A549 (cell line): ENCODE results near the gene OOSP2. TPM values are rescaled to one million over a fixed set of nuclear protein-coding genes. Genes with fewer than 3 reads are reported as not detected.
"Not testable (repeated sequence)": the region's sequence is repeated elsewhere in the genome, so short reads cannot be mapped to it uniquely, and the experiment has no call there.

Source experiments
- ATAC-seq, 2 experiments: fragments of 200-7000 bp in 1 of 2; fragments of >200 bp in 1 of 2; cut with Nextera tagmentation in 1 of 2; cut with Tn5 transposase in 1 of 2; 3 replicates each; pipeline versions ENCODE4 v1.8.0 to v1.9.1; 2018 to 2020; ENCODE audit warnings: mild to moderate bottlenecking in 1 of 2, moderate library complexity in 1 of 2
- CTCF ChIA-PET: fragments of 300-600 bp; sonication (Branson Sonifier 250); formaldehyde crosslinking; extraction: SDS; loops from one replicate; lab custom pipeline; 2021; ENCODE audit warnings: antibody characterized with exemption, inconsistent platforms; lab: Yijun Ruan, JAX
- POLR2A ChIA-PET: fragments of 350-600 bp; formaldehyde crosslinking; extraction: SDS; loops from one replicate; lab custom pipeline; 2021; ENCODE audit warnings: antibody characterized with exemption, inconsistent platforms; lab: Yijun Ruan, JAX
- DNase-seq, 2 experiments: peaks; one replicate each; pipeline versions ENCODE4 v3.0.0 to v3.0.0-alpha.2; 2011 to 2016; ENCODE audit warnings: low read depth in 1 of 2, low spot score in 1 of 2
- FAIRE-seq: peaks from 2 replicates; lab custom pipeline; 2011; peaks lifted over from hg19 to GRCh38; lab: Jason Lieb, UNC
- H3K27ac ChIP-seq, 2 experiments: fragments of >200 bp; sonication (Bioruptor Twin); formaldehyde crosslinking; 3 replicates each; pipeline ENCODE4 v1.5.1; 2016 to 2017
- H3K4me1 ChIP-seq: fragments of >200 bp; sonication (Bioruptor Twin); formaldehyde crosslinking; 3 replicates; pipeline ENCODE4 v1.6.1; 2016
- H3K4me2 ChIP-seq: fragments of >200 bp; sonication (Bioruptor Twin); formaldehyde crosslinking; 3 replicates; pipeline ENCODE4 v1.6.1; 2016
- H3K4me3 ChIP-seq: fragments of >200 bp; sonication (Bioruptor Twin); formaldehyde crosslinking; 3 replicates; pipeline ENCODE4 v1.5.1; 2016
- H3K9me3 ChIP-seq: fragments of >200 bp; sonication (Bioruptor Twin); formaldehyde crosslinking; 3 replicates; pipeline ENCODE4 v1.6.1; 2016
- CHD4 ChIP-seq: fragments of 200-600 bp; sonication (generic); IDR thresholded peaks from 2 replicates; pipeline ENCODE4 v1.6.1; 2016; ENCODE audit warnings: antibody characterized with exemption, mild to moderate bottlenecking, borderline replicate concordance
- E2F6 ChIP-seq: IDR thresholded peaks from 2 replicates; pipeline ENCODE4 v1.6.1; 2012; ENCODE audit warnings: low read depth, borderline replicate concordance
- FOSL2 ChIP-seq, 2 experiments: fragments of 450-650 bp in 1 of 2; fragments of >200 bp in 1 of 2; sonication (Bioruptor Twin) in 1 of 2; formaldehyde crosslinking; IDR thresholded peaks; 2 replicates each; pipeline versions ENCODE4 v1.5.0 to v1.6.1; 2016 to 2020; ENCODE audit warnings: mild to moderate bottlenecking in 1 of 2, moderate library complexity in 1 of 2
- FOXS1 ChIP-seq: fragments of 250-450 bp; sonication (Bioruptor Pico); IDR thresholded peaks from 2 replicates; pipeline ENCODE4 v1.5.0; 2020; ENCODE audit warnings: mild to moderate bottlenecking, moderate library complexity
- HDAC2 ChIP-seq: fragments of 200-600 bp; sonication (generic); IDR thresholded peaks from 2 replicates; pipeline ENCODE4 v1.6.1; 2016
- HES2 ChIP-seq: fragments of >200 bp; sonication (Bioruptor Twin); formaldehyde crosslinking; IDR thresholded peaks from 2 replicates; pipeline ENCODE4 v1.6.1; 2016
- HMGXB4 ChIP-seq: fragments of 250-450 bp; sonication (Bioruptor Pico); IDR thresholded peaks from 2 replicates; pipeline ENCODE4 v1.5.0; 2021; ENCODE audit warnings: mild to moderate bottlenecking, moderate library complexity, borderline replicate concordance
- HOXB5 ChIP-seq: fragments of 250-450 bp; sonication (Bioruptor Pico); IDR thresholded peaks from 2 replicates; pipeline ENCODE4 v1.5.0; 2020; ENCODE audit warnings: mild to moderate bottlenecking, moderate library complexity
- KDM1A ChIP-seq: fragments of 200-600 bp; sonication (generic); IDR thresholded peaks from 2 replicates; pipeline ENCODE4 v1.6.1; 2016; ENCODE audit warnings: low read depth, mild to moderate bottlenecking
- MAFK ChIP-seq: fragments of 450-650 bp; IDR thresholded peaks from 2 replicates; pipeline ENCODE4 v1.6.1; 2014; ENCODE audit not compliant: partially characterized antibody
- MAX ChIP-seq: IDR thresholded peaks from 2 replicates; pipeline ENCODE4 v1.6.1; 2012
- MYC ChIP-seq: IDR thresholded peaks from 2 replicates; pipeline ENCODE4 v1.6.1; 2012; ENCODE audit warnings: mild to moderate bottlenecking, inconsistent platforms, low read length, improper control_type of control experiment, borderline replicate concordance
- NPAS2 ChIP-seq: fragments of 250-450 bp; sonication (Bioruptor Pico); IDR thresholded peaks from 2 replicates; pipeline ENCODE4 v1.8.0; 2022; ENCODE audit warnings: mild to moderate bottlenecking, moderate library complexity, borderline replicate concordance
- NR3C1 ChIP-seq: fragments of >200 bp; sonication (Bioruptor Twin); formaldehyde crosslinking; IDR thresholded peaks from 3 replicates; pipeline ENCODE4 v1.6.1; 2017
- POLR2AphosphoS2 ChIP-seq: conservative IDR thresholded peaks from 2 replicates; pipeline ENCODE4 v1.6.1; 2012; ENCODE audit warnings: low read length, improper control_type of control experiment, inconsistent platforms
- RARB ChIP-seq: fragments of 250-450 bp; sonication (Bioruptor Pico); IDR thresholded peaks from 2 replicates; pipeline ENCODE4 v1.8.0; 2021; ENCODE audit warnings: mild to moderate bottlenecking, moderate library complexity
- RCOR1 ChIP-seq: fragments of 150-350 bp; IDR thresholded peaks from 2 replicates; pipeline ENCODE4 v1.6.1; 2014; ENCODE audit warnings: antibody characterized with exemption, low read length, low read depth
- SREBF2 ChIP-seq: fragments of 450-650 bp; IDR thresholded peaks from 2 replicates; pipeline ENCODE4 v1.6.1; 2014; ENCODE audit warnings: mild to moderate bottlenecking, moderate library complexity
- TP53 ChIP-seq: fragments of 250-450 bp; sonication (Bioruptor Pico); IDR thresholded peaks from 2 replicates; pipeline ENCODE4 v1.5.0; 2021; ENCODE audit warnings: mild to moderate bottlenecking, moderate library complexity
- ZFP36 ChIP-seq: fragments of 450-650 bp; IDR thresholded peaks from 2 replicates; pipeline ENCODE4 v1.6.1; 2014; ENCODE audit warnings: borderline replicate concordance; ENCODE audit not compliant: partially characterized antibody
- ZNF302 ChIP-seq: fragments of 250-450 bp; sonication (Bioruptor Pico); IDR thresholded peaks from 2 replicates; pipeline ENCODE4 v1.9.0; 2021; ENCODE audit warnings: inconsistent platforms, mild to moderate bottlenecking, moderate library complexity
- WGBS: methylation state at CpG from one replicate; pipeline ENCODE4 v1.1.6; 2017; ENCODE audit errors: missing lambda C conversion rate; 5-methylcytosine and 5-hydroxymethylcytosine counted together
- polyA plus RNA-seq, 4 experiments: library from polyadenylated mRNA; depleted of rRNA in 3 of 4; stranded (reverse); fragments of >200 nt; fragmentation: RNase III in 1 of 4; extraction: RNeasy Plus Mini Kit Qiagen cat#74134 plus additional on column Dnase treatment in 1 of 4; gene quantifications; 2 replicates in 3 of 4; 3 replicates in 1 of 4; pipeline ENCODE4 v1.2.3, GENCODE V29; 2011 to 2017
- TF ChIP-seq, protein P1 (sequence below): fragments of 200-600 bp; sonication (generic); IDR thresholded peaks from 2 replicates; pipeline ENCODE4 v1.6.1; 2016; ENCODE audit warnings: antibody characterized with exemption, mild to moderate bottlenecking, moderate library complexity

OOSP2 gene
- polyA plus RNA-seq, 2 of the 4 experiments (the other 2 are of a cell fraction), result not detected

DNA sequence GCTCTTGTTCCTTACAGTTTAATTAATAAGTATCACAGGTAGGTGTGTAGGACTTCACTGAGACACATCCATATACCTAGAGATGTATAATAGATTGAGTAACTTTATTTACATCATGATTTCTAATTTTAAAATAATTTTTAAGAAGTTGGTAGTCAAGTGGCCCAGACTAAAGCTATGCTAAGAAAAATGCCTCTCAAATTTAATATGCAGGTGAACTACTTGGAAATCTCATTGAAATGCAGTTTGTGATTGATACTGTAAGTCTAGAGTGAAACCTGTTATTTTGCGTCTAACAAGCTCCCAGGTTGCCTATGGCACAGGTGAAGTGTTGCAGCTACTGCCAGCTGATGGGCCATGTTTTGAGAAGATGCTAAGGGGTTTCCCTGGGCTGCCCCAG lies 23.3 kb upstream of the OOSP2 start, which contains the start of gene OOSP4B:
OOSP4B (plus strand) TSS at position 301 of the 400 bp plus-strand sequence.
- Histone ChIP-seq H3K4me1 (no peaks in the 10 kb centered on the region), H3K4me3 (no peak within 1 kb of the TSS), H3K9me3 (no peaks in the 10 kb centered on the region), H3K4me2 (no peak within 1 kb of the TSS), H3K27ac (no peak within 1 kb of the TSS)
- ATAC-seq (no peak), FAIRE-seq (no peak), DNase-seq (no peak)
- POLR2A ChIA-PET, result no interaction called here
- CTCF ChIA-PET, result no interaction called here
- 5% methylated on average over 1 of the region's 1 CpG for WGBS
- no peak for TF ChIP-seq E2F6
- no peak for TF ChIP-seq HDAC2
- TF ChIP-seq MAFK, result no peak
- TF ChIP-seq, protein P1, sequence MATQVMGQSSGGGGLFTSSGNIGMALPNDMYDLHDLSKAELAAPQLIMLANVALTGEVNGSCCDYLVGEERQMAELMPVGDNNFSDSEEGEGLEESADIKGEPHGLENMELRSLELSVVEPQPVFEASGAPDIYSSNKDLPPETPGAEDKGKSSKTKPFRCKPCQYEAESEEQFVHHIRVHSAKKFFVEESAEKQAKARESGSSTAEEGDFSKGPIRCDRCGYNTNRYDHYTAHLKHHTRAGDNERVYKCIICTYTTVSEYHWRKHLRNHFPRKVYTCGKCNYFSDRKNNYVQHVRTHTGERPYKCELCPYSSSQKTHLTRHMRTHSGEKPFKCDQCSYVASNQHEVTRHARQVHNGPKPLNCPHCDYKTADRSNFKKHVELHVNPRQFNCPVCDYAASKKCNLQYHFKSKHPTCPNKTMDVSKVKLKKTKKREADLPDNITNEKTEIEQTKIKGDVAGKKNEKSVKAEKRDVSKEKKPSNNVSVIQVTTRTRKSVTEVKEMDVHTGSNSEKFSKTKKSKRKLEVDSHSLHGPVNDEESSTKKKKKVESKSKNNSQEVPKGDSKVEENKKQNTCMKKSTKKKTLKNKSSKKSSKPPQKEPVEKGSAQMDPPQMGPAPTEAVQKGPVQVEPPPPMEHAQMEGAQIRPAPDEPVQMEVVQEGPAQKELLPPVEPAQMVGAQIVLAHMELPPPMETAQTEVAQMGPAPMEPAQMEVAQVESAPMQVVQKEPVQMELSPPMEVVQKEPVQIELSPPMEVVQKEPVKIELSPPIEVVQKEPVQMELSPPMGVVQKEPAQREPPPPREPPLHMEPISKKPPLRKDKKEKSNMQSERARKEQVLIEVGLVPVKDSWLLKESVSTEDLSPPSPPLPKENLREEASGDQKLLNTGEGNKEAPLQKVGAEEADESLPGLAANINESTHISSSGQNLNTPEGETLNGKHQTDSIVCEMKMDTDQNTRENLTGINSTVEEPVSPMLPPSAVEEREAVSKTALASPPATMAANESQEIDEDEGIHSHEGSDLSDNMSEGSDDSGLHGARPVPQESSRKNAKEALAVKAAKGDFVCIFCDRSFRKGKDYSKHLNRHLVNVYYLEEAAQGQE, result no peak
- no peak for TF ChIP-seq RCOR1
- TF ChIP-seq HES2, result no peak
- TF ChIP-seq HOXB5 (CRISPR knock-in tag), result no peak

DNA sequence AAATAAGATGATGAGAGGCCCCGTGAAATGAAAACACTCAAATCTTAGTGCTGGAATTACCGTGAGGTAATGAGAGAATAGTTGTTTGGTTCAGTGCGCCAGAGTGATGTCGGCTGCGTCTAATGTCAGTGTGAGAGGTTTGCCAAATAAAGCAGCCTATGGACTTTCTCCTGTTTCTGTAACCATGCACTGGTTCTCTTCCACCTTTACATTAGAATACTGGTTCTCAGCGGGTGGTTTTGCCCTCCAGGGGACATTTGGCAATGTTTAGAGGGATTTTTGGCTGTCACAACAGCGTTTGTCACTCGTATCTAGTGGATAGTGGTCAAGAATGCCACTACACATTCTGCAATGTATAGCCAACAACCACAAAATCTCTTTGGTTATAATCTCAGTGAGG lies 22.2 kb upstream of the OOSP2 start:
- TF ChIP-seq POLR2AphosphoS2, result no peak
- no peak for TF ChIP-seq MYC
- TF ChIP-seq NR3C1, result no peak
- TF ChIP-seq, protein P1, result no peak
- no peak for TF ChIP-seq MAX
- no peak for TF ChIP-seq FOXS1 (CRISPR knock-in tag)
- TF ChIP-seq TP53 (CRISPR knock-in tag), result no peak
- no peak for TF ChIP-seq SREBF2
- no peak for TF ChIP-seq HOXB5 (CRISPR knock-in tag)
- no peak for TF ChIP-seq ZFP36
- TF ChIP-seq MAFK, result no peak
- TF ChIP-seq CHD4, result no peak
- TF ChIP-seq NPAS2 (CRISPR knock-in tag), result no peak
- TF ChIP-seq FOSL2 (IDR thresholded peaks at IDR 0.05), result no peak
- no peak for TF ChIP-seq FOSL2 (CRISPR knock-in tag; IDR thresholded peaks at IDR 0.05)
- no peak for TF ChIP-seq HMGXB4 (CRISPR knock-in tag)
- TF ChIP-seq RARB (CRISPR knock-in tag), result no peak
- no peak for TF ChIP-seq ZNF302 (CRISPR knock-in tag)
- TF ChIP-seq KDM1A, result no peak
- no peaks in the 10 kb centered on the region for H3K9me3 ChIP-seq
- no peak overlapping the region for H3K4me2 ChIP-seq
- ChIA-PET CTCF (no interaction called here), POLR2A (no interaction called here)
- no peak overlapping the region for H3K4me3 ChIP-seq
- ATAC-seq (no peak), FAIRE-seq (no peak), DNase-seq (no peak)
- WGBS, result 10% methylated on average over 8 of the region's 8 CpGs
- no peak overlapping the region for H3K27ac ChIP-seq
- H3K4me1 ChIP-seq, result no peaks in the 10 kb centered on the region

DNA sequence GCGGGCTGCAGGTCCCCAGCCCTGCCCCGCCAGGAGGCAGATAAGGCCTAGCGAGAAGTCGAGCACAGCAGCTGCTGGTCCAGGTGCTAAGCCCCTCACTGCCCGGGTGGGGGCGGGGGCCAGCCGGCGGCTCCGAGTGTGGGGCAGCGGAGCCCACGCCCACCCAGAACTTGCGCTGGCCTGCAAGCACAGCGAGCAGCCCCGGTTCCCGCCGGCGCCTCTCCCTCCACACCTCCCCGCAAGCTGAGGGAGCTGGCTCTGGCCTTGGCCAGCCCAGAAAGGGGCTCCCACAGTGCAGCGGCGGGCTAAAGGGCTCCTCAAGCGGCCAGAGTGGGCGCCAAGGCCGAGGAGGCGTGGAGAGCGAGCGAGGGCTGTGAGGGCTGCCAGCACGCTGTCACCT lies 19.8 kb upstream of the OOSP2 start:
- H3K4me2 ChIP-seq, H3K9me3 ChIP-seq, H3K4me3 ChIP-seq, FAIRE-seq, CTCF ChIA-PET, POLR2A ChIA-PET, H3K4me1 ChIP-seq, DNase-seq, ATAC-seq, H3K27ac ChIP-seq: not testable (repeated sequence)
- WGBS, result 44% methylated on average over 18 of the region's 27 CpGs
